NB4 (cell line): ENCODE results near the gene KCTD3.

ENCODE experiments used
- DNase-seq: peaks from one replicate; pipeline ENCODE4 v3.0.0; 2010; ENCODE audit warnings: low read depth
- H3K4me3 ChIP-seq: one replicate; pipeline ENCODE4 v1.5.1; 2011; ENCODE audit warnings: mild to moderate bottlenecking, low read depth, low read length, moderate library complexity
- CTCF ChIP-seq: IDR thresholded peaks from one replicate; pipeline ENCODE4 v1.5.1; 2012; ENCODE audit warnings: low read depth, low read length
- MAX ChIP-seq: IDR thresholded peaks from 2 replicates; pipeline ENCODE4 v1.6.1; 2011; ENCODE audit warnings: low read depth, low read length
- MYC ChIP-seq: IDR thresholded peaks from 2 replicates; pipeline ENCODE4 v1.6.1; 2011; ENCODE audit warnings: low read depth, low read length
- POLR2A ChIP-seq: IDR thresholded peaks from 2 replicates; pipeline ENCODE4 v1.6.1; 2011; ENCODE audit warnings: mild to moderate bottlenecking; ENCODE audit not compliant: insufficient read length; ENCODE audit errors: extremely low read depth

The KCTD3 gene

GRCh38 chr1:215557504-215557903 is 9.6 kb upstream of the KCTD3 start:
- no peak for DNase-seq
- no peak overlapping the region for H3K4me3 ChIP-seq
- no peak for TF ChIP-seq MYC

- H3K4me3 ChIP-seq = no peak overlapping the region
- TF ChIP-seq POLR2A = no peak
- no peak for DNase-seq
These were observed 9.0 kb upstream of the KCTD3 start for GRCh38 chr1:215557992-215558626.

GRCh38 chr1:215567491-215568298 is 591 bp downstream of the KCTD3 start:
- DNase-seq = peak; percentile 67
- TF ChIP-seq CTCF = no peak
- no peak for TF ChIP-seq POLR2A
- no peak for TF ChIP-seq MAX
- no peak for TF ChIP-seq MYC
- H3K4me3 ChIP-seq = peak overlapping the region; percentile 89

GRCh38 chr1:215568299-215568692 is 1.2 kb downstream of the KCTD3 start:
- peak overlapping the region; percentile 89 for H3K4me3 ChIP-seq
- TF ChIP-seq POLR2A (no peak), MYC (no peak), CTCF (no peak), MAX (no peak)
- peak; percentile 44 for DNase-seq

GRCh38 chr1:215569986-215570824 is 3.1 kb downstream of the KCTD3 start:
- TF ChIP-seq MYC = no peak
- peak overlapping the region; percentile 11 for H3K4me3 ChIP-seq
- no peak for DNase-seq

- no peak overlapping the region for H3K4me3 ChIP-seq
- TF ChIP-seq CTCF (no peak), MAX (no peak), POLR2A (no peak)
- DNase-seq = no peak
These were observed 14.8 kb downstream of the KCTD3 start for GRCh38 chr1:215581896-215582295.

- TF ChIP-seq POLR2A (no peak), CTCF (no peak), MAX (no peak), MYC (no peak)
- H3K4me3 ChIP-seq = no peak overlapping the region
- no peak for DNase-seq
These were observed 16.2 kb downstream of the KCTD3 start for GRCh38 chr1:215583185-215583749.
